Measurements from ENCODE around the gene MT1X. TPM values are rescaled to one million over a fixed set of nuclear protein-coding genes. Genes with fewer than 3 reads are reported as not detected.

Gene MT1X
- total and polyA plus RNA-seq, 2 experiments from 2014 or later = 39.8 to 127 TPM

- no peaks in the 10 kb centered on the region for H4K20me1 ChIP-seq (ENCODE audit: insufficient read depth, poor library complexity, severe bottlenecking)
- H3K27ac ChIP-seq = no peak overlapping the region
- no peak overlapping the region for H3K4me3 ChIP-seq
- TF ChIP-seq, protein P1, sequence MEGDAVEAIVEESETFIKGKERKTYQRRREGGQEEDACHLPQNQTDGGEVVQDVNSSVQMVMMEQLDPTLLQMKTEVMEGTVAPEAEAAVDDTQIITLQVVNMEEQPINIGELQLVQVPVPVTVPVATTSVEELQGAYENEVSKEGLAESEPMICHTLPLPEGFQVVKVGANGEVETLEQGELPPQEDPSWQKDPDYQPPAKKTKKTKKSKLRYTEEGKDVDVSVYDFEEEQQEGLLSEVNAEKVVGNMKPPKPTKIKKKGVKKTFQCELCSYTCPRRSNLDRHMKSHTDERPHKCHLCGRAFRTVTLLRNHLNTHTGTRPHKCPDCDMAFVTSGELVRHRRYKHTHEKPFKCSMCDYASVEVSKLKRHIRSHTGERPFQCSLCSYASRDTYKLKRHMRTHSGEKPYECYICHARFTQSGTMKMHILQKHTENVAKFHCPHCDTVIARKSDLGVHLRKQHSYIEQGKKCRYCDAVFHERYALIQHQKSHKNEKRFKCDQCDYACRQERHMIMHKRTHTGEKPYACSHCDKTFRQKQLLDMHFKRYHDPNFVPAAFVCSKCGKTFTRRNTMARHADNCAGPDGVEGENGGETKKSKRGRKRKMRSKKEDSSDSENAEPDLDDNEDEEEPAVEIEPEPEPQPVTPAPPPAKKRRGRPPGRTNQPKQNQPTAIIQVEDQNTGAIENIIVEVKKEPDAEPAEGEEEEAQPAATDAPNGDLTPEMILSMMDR (IDR thresholded peaks at IDR 0.05; ENCODE audit: poor library complexity) = no peak
- TF ChIP-seq EZH2phosphoT487 (IDR thresholded peaks at IDR 0.05; ENCODE audit: low read depth, severe bottlenecking, unreplicated experiment) (no peak), EZH2 (IDR thresholded peaks at IDR 0.05; ENCODE audit: borderline replicate concordance) (no peak)
- no peaks in the 10 kb centered on the region for H3K36me3 ChIP-seq (replicated peaks; ENCODE audit: insufficient read depth, low read depth)
- H3K4me2 ChIP-seq = no peak overlapping the region
- H3K27me3 ChIP-seq = no peaks in the 10 kb centered on the region
- WGBS (ENCODE audit: low lambda C conversion rate, missing lambda C conversion rate) = 69% methylated on average over 5 of the region's 5 CpGs
- DNase-seq (ENCODE audit: low spot score) = no peak
- H2AFZ ChIP-seq = no peak overlapping the region
- no peaks in the 10 kb centered on the region for H3K4me1 ChIP-seq (ENCODE audit: insufficient read depth)
- no peaks in the 10 kb centered on the region for H3K9me3 ChIP-seq (ENCODE audit: low read depth)
- no peaks in the 10 kb centered on the region for H3K9me2 ChIP-seq (replicated peaks; ENCODE audit: insufficient read depth)
- H3K79me2 ChIP-seq = no peaks in the 10 kb centered on the region
Observed at GRCh38 chr16:56722200-56722842, 40.1 kb downstream of the MT1X start.

DNA sequence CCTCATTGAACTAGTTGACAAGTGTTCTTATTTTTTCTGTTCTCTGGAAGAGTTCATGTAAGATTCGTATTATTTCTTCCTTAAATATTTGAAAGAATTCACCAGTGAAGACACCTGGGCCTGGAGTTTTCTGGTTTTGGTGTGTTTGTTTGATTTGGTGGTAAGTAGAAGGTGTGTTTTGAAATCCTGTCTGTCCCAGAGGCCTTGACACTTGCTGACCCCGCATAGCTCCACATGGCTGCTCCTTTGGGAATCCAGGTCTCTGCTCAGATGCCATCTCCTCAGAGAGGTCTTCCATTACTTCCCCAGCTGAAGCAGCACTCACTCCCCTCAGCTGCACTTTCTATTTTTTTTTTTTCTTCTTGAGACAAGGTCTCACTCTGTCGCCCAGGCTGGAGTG is 41.9 kb downstream of the MT1X start:
- TF ChIP-seq EZH2phosphoT487 (IDR thresholded peaks at IDR 0.05; ENCODE audit: low read depth, severe bottlenecking, unreplicated experiment) = no peak
- TF ChIP-seq, protein P1 (IDR thresholded peaks at IDR 0.05; ENCODE audit: poor library complexity) = no peak
- Histone ChIP-seq H3K4me3 (no peak overlapping the region), H4K20me1 (ENCODE audit: insufficient read depth, poor library complexity, severe bottlenecking) (no peaks in the 10 kb centered on the region), H3K4me1 (ENCODE audit: insufficient read depth) (no peaks in the 10 kb centered on the region), H3K79me2 (peaks cover 3% of the 10 kb centered on the region), H3K9me2 (replicated peaks; ENCODE audit: insufficient read depth) (no peaks in the 10 kb centered on the region), H3K27me3 (no peaks in the 10 kb centered on the region), H3K4me2 (no peak overlapping the region), H3K36me3 (replicated peaks; ENCODE audit: insufficient read depth, low read depth) (no peaks in the 10 kb centered on the region), H3K27ac (no peak overlapping the region), H2AFZ (no peak overlapping the region), H3K9me3 (ENCODE audit: low read depth) (no peaks in the 10 kb centered on the region)
- 90% methylated on average over 3 of the region's 3 CpGs for WGBS (ENCODE audit: low lambda C conversion rate, missing lambda C conversion rate)
- no peak for DNase-seq (ENCODE audit: low spot score)

DNA sequence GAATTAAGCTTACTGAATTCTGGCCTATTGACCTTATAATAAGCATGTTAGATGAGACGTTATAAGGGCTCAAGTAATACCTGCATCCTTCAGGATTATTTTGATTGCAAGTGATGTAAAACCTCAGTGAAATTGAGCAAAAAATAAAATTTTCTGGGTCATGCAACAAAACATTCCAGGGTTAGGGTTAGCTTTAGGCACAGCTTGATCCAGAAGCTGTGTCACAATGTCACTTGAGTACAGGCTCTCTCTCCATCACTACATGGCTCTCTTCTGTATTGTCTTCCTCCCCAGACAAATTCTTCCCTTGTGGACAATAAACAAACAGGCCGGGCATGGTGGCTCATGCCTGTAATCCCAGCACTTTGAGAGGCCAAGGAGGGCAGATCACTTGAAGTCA is 44.0 kb downstream of the MT1X start:
- TF ChIP-seq EZH2phosphoT487 (IDR thresholded peaks at IDR 0.05; ENCODE audit: low read depth, severe bottlenecking, unreplicated experiment) = no peak
- TF ChIP-seq, protein P1 (IDR thresholded peaks at IDR 0.05; ENCODE audit: poor library complexity) = no peak
- no peak for TF ChIP-seq EZH2 (IDR thresholded peaks at IDR 0.05; ENCODE audit: borderline replicate concordance)
- no peaks in the 10 kb centered on the region for H3K9me3 ChIP-seq (ENCODE audit: low read depth)
- H3K9me2 ChIP-seq (replicated peaks; ENCODE audit: insufficient read depth) = no peaks in the 10 kb centered on the region
- no peaks in the 10 kb centered on the region for H3K4me1 ChIP-seq (ENCODE audit: insufficient read depth)
- DNase-seq (ENCODE audit: low spot score) = no peak
- no peaks in the 10 kb centered on the region for H3K27me3 ChIP-seq
- H3K36me3 ChIP-seq (replicated peaks; ENCODE audit: insufficient read depth, low read depth) = no peaks in the 10 kb centered on the region
- no peak overlapping the region for H3K27ac ChIP-seq
- no peak overlapping the region for H2AFZ ChIP-seq
- no peak overlapping the region for H3K4me3 ChIP-seq
- H3K4me2 ChIP-seq = no peak overlapping the region
- peaks cover 14% of the 10 kb centered on the region for H3K79me2 ChIP-seq
- WGBS (ENCODE audit: low lambda C conversion rate, missing lambda C conversion rate) = 87% methylated on average over 2 of the region's 2 CpGs
- H4K20me1 ChIP-seq (ENCODE audit: insufficient read depth, poor library complexity, severe bottlenecking) = no peaks in the 10 kb centered on the region

Measured in hepatocyte (in vitro differentiated cells).